ENCODE data around the gene SLC22A23.

SLC22A23 gene

GRCh38 chr6:3316818-3317217 is 140.0 kb downstream of the SLC22A23 start:
- no peak for DNase-seq (ENCODE audit: low spot score)

- DNase-seq (ENCODE audit: low spot score) = no peak
These were observed 140.5 kb downstream of the SLC22A23 start for GRCh38 chr6:3316331-3316730.

GRCh38 chr6:3315841-3316240 is 141.0 kb downstream of the SLC22A23 start:
- DNase-seq (ENCODE audit: low spot score) = no peak

- no peak for DNase-seq (ENCODE audit: low spot score)
These were observed 142.0 kb downstream of the SLC22A23 start for GRCh38 chr6:3314621-3315467.

- DNase-seq (ENCODE audit: low spot score) = no peak
These were observed 142.7 kb downstream of the SLC22A23 start for GRCh38 chr6:3314176-3314575.

GRCh38 chr6:3312604-3313231 is 144.1 kb downstream of the SLC22A23 start:
- no peak for DNase-seq (ENCODE audit: low spot score)

GRCh38 chr6:3311826-3312225 is 145.0 kb downstream of the SLC22A23 start:
- no peak for DNase-seq (ENCODE audit: low spot score)

- no peak for DNase-seq (ENCODE audit: low spot score)
These were observed 146.1 kb downstream of the SLC22A23 start for GRCh38 chr6:3310703-3311102.

- no peak for DNase-seq (ENCODE audit: low spot score)
These were observed 146.8 kb downstream of the SLC22A23 start for GRCh38 chr6:3310051-3310448.

- no peak for DNase-seq (ENCODE audit: low spot score)
These were observed 147.3 kb downstream of the SLC22A23 start for GRCh38 chr6:3309391-3310050.

GRCh38 chr6:3308106-3308505 is 148.7 kb downstream of the SLC22A23 start:
- DNase-seq (ENCODE audit: low spot score) = no peak

- DNase-seq (ENCODE audit: low spot score) = no peak
These were observed 149.4 kb downstream of the SLC22A23 start for GRCh38 chr6:3307436-3307835.

GRCh38 chr6:3306848-3307247 is 150.0 kb downstream of the SLC22A23 start:
- DNase-seq (ENCODE audit: low spot score) = no peak

GRCh38 chr6:3305831-3306230 is 151.0 kb downstream of the SLC22A23 start:
- DNase-seq (ENCODE audit: low spot score) = no peak

GRCh38 chr6:3305216-3305565 is 151.7 kb downstream of the SLC22A23 start:
- DNase-seq (ENCODE audit: low spot score) = no peak

- no peak for DNase-seq (ENCODE audit: low spot score)
These were observed 152.2 kb downstream of the SLC22A23 start for GRCh38 chr6:3304500-3305215.

- DNase-seq (ENCODE audit: low spot score) = no peak
These were observed 152.9 kb downstream of the SLC22A23 start for GRCh38 chr6:3303795-3304411.

GRCh38 chr6:3301506-3301905 is 155.3 kb downstream of the SLC22A23 start:
- no peak for DNase-seq (ENCODE audit: low spot score)

GRCh38 chr6:3299221-3299620 is 157.6 kb downstream of the SLC22A23 start:
- DNase-seq (ENCODE audit: low spot score) = no peak

- no peak for DNase-seq (ENCODE audit: low spot score)
These were observed 158.9 kb downstream of the SLC22A23 start for GRCh38 chr6:3297909-3298308.

GRCh38 chr6:3297006-3297405 is 159.8 kb downstream of the SLC22A23 start:
- no peak for DNase-seq (ENCODE audit: low spot score)

- no peak for DNase-seq (ENCODE audit: low spot score)
These were observed 160.3 kb downstream of the SLC22A23 start for GRCh38 chr6:3296537-3296936.
